SK-N-SH (cell line): Measurements from ENCODE around the gene TECTB. TPM values are rescaled to one million over a fixed set of nuclear protein-coding genes. Genes with fewer than 3 reads are reported as not detected.

ENCODE experiments used
- CTCF ChIA-PET: fragments of 300-600, 350-600 bp; formaldehyde crosslinking; extraction: SDS; loops from one replicate; lab custom pipeline; 2021; lab: Yijun Ruan, JAX
- POLR2A ChIA-PET: fragments of 350-600 bp; sonication (Branson Sonifier 250); formaldehyde crosslinking; extraction: SDS; loops from one replicate; lab custom pipeline; 2020; ENCODE audit warnings: antibody characterized with exemption, inconsistent platforms; lab: Yijun Ruan, JAX
- DNase-seq: peaks from one replicate; pipeline ENCODE4 v3.0.0; 2012
- H2AFZ ChIP-seq: fragments of 200-600 bp; sonication (generic); 2 replicates; pipeline ENCODE4 v1.8.1; 2016; ENCODE audit warnings: antibody characterized with exemption, mild to moderate bottlenecking, low read depth
- H3F3A ChIP-seq: fragments of 200-600 bp; sonication (generic); replicated peaks from 2 replicates; pipeline ENCODE3; 2016; ENCODE audit warnings: antibody characterized with exemption, mild to moderate bottlenecking; ENCODE audit not compliant: insufficient read depth
- H3K27ac ChIP-seq, 2 experiments: fragments of 200-500 bp in 1 of 2; fragments of 200-600 bp in 1 of 2; sonication (Bioruptor generic) in 1 of 2; sonication (generic), shearing (Covaris generic) in 1 of 2; 2 replicates each; pipeline versions ENCODE4 v1.5.1 to v1.6.1; 2014 to 2016; ENCODE audit warnings: low read depth in 2 of 2, inconsistent platforms in 1 of 2, low read length in 1 of 2, mild to moderate bottlenecking in 1 of 2, mixed read lengths in 1 of 2
- H3K27me3 ChIP-seq: fragments of 200-600 bp; sonication (generic), shearing (Covaris generic); 2 replicates; pipeline ENCODE4 v1.6.1; 2016; ENCODE audit warnings: mixed run types; ENCODE audit not compliant: insufficient read depth
- H3K36me3 ChIP-seq, 2 experiments: fragments of 200-500 bp in 1 of 2; fragments of 200-600 bp in 1 of 2; sonication (Bioruptor generic) in 1 of 2; sonication (generic) in 1 of 2; replicated peaks in 1 of 2; 2 replicates each; pipeline versions ENCODE3 to v1.5.1; 2014 to 2016; ENCODE audit warnings: low read length in 1 of 2, mild to moderate bottlenecking in 1 of 2; ENCODE audit not compliant: insufficient read depth in 2 of 2, control insufficient read depth in 1 of 2
- H3K4me1 ChIP-seq, 2 experiments: fragments of 200-500 bp in 1 of 2; fragments of 200-600 bp in 1 of 2; sonication (Bioruptor generic) in 1 of 2; sonication (generic), shearing (Covaris generic) in 1 of 2; 2 replicates each; pipeline versions ENCODE4 v1.5.1 to v1.6.1; 2014 to 2016; ENCODE audit warnings: low read depth in 1 of 2, low read length in 1 of 2, mixed run types in 1 of 2; ENCODE audit not compliant: insufficient read depth in 2 of 2, control insufficient read depth in 1 of 2
- H3K4me2 ChIP-seq: fragments of 200-600 bp; sonication (generic), shearing (Covaris generic); 2 replicates; pipeline ENCODE4 v1.6.1; 2017; ENCODE audit warnings: mixed run types
- H3K4me3 ChIP-seq, 2 experiments: fragments of 200-500 bp in 1 of 2; fragments of 200-600 bp in 1 of 2; sonication (Bioruptor generic) in 1 of 2; sonication (generic), shearing (Covaris generic) in 1 of 2; 2 replicates each; pipeline versions ENCODE4 v1.5.1 to v1.8.1; 2014 to 2016; ENCODE audit warnings: low read depth in 2 of 2, inconsistent platforms in 1 of 2, low read length in 1 of 2, mild to moderate bottlenecking in 1 of 2, mixed read lengths in 1 of 2, moderate library complexity in 1 of 2
- H3K79me2 ChIP-seq: fragments of 200-600 bp; sonication (generic); 2 replicates; pipeline ENCODE4 v1.8.1; 2017; ENCODE audit warnings: mild to moderate bottlenecking; ENCODE audit not compliant: insufficient read depth
- H3K9ac ChIP-seq: fragments of 200-600 bp; sonication (generic); 2 replicates; pipeline ENCODE4 v1.6.1; 2017; ENCODE audit warnings: mixed run types
- H3K9me2 ChIP-seq: fragments of 200-600 bp; sonication (generic); 2 replicates; pipeline ENCODE4 v1.6.1; 2017; ENCODE audit warnings: mixed run types
- H3K9me3 ChIP-seq: fragments of 200-600 bp; sonication (generic); 2 replicates; pipeline ENCODE4 v1.6.1; 2017; ENCODE audit warnings: mixed run types, mild to moderate bottlenecking, moderate library complexity
- H4K20me1 ChIP-seq: fragments of 200-600 bp; sonication (generic); 2 replicates; pipeline ENCODE4 v1.6.1; 2017; ENCODE audit warnings: mild to moderate bottlenecking, mixed run types; ENCODE audit not compliant: insufficient read depth
- CHD2 ChIP-seq: fragments of 150-350 bp; IDR thresholded peaks from 2 replicates; pipeline ENCODE4 v1.6.1; 2018; ENCODE audit warnings: low read length; ENCODE audit not compliant: partially characterized antibody
- ELF1 ChIP-seq: IDR thresholded peaks from 2 replicates; pipeline ENCODE4 v1.4.0; 2012
- EZH2phosphoT487 ChIP-seq: fragments of 200-600 bp; sonication (generic); IDR thresholded peaks from 2 replicates; pipeline ENCODE4 v1.6.1; 2017; ENCODE audit warnings: low read depth, mixed run types, mild to moderate bottlenecking, antibody characterized with exemption, moderate library complexity, borderline replicate concordance
- FOSL2 ChIP-seq: IDR thresholded peaks from 2 replicates; pipeline ENCODE4 v1.4.0; 2012; ENCODE audit warnings: low read depth, mild to moderate bottlenecking, moderate library complexity, borderline replicate concordance
- FOXM1 ChIP-seq: IDR thresholded peaks from 2 replicates; pipeline ENCODE4 v1.4.0; 2012; ENCODE audit warnings: low read depth, mild to moderate bottlenecking
- GABPA ChIP-seq: IDR thresholded peaks from 2 replicates; pipeline ENCODE4 v1.4.0; 2012; ENCODE audit warnings: low read depth, mild to moderate bottlenecking
- GATA2 ChIP-seq: sonication (generic); formaldehyde crosslinking; IDR thresholded peaks from 2 replicates; pipeline ENCODE4 v1.5.0; 2020; ENCODE audit warnings: mild to moderate bottlenecking, missing genetic modification reagents
- IRF3 ChIP-seq: fragments of 150-350 bp; IDR thresholded peaks from 2 replicates; pipeline ENCODE4 v1.6.1; 2016; ENCODE audit warnings: mild to moderate bottlenecking, low read depth, low read length
- RAD21 ChIP-seq: IDR thresholded peaks from 2 replicates; pipeline ENCODE4 v1.6.1; 2012; ENCODE audit warnings: mild to moderate bottlenecking, low read length
- RCOR1 ChIP-seq: fragments of 150-350 bp; IDR thresholded peaks from 2 replicates; pipeline ENCODE4 v1.6.1; 2017; ENCODE audit warnings: antibody characterized with exemption, low read length
- RXRA ChIP-seq: IDR thresholded peaks from 2 replicates; pipeline ENCODE4 v1.4.0; 2012; ENCODE audit warnings: low read depth, mild to moderate bottlenecking, borderline replicate concordance
- SIN3A ChIP-seq: IDR thresholded peaks from 2 replicates; pipeline ENCODE4 v1.6.1; 2012; ENCODE audit warnings: low read depth, mild to moderate bottlenecking, low read length, moderate library complexity, borderline replicate concordance
- TAF1 ChIP-seq: IDR thresholded peaks from 2 replicates; pipeline ENCODE4 v1.6.1; 2012; ENCODE audit warnings: low read depth, mild to moderate bottlenecking, low read length, moderate library complexity, borderline replicate concordance
- TCF12 ChIP-seq: IDR thresholded peaks from 2 replicates; pipeline ENCODE4 v1.4.0; 2012
- TEAD4 ChIP-seq: IDR thresholded peaks from 2 replicates; pipeline ENCODE4 v1.4.0; 2012; ENCODE audit warnings: mild to moderate bottlenecking, borderline replicate concordance; ENCODE audit not compliant: insufficient read depth
- WGBS: methylation state at CpG from one replicate; pipeline ENCODE4 v1.1.6; 2017; ENCODE audit warnings: low lambda C conversion rate; 5-methylcytosine and 5-hydroxymethylcytosine counted together
- polyA plus RNA-seq, 3 experiments: library from polyadenylated mRNA; depleted of rRNA; stranded (reverse); fragments of >200 nt; gene quantifications; 2 replicates each; pipeline ENCODE4 v1.2.3, GENCODE V29; 2012
- TF ChIP-seq, protein P1 (sequence below): IDR thresholded peaks from 2 replicates; pipeline ENCODE4; 2012

TECTB gene
- polyA plus RNA-seq, 1 of the 3 experiments (the other 2 are of a cell fraction), result not detected

- H3F3A ChIP-seq, result no peaks in the 10 kb centered on the region
- no peak overlapping the region for H3K4me2 ChIP-seq
- no peaks in the 10 kb centered on the region for H3K27me3 ChIP-seq
- no peaks in the 10 kb centered on the region for H3K9me3 ChIP-seq
- no peak overlapping the region for H3K27ac ChIP-seq
- POLR2A ChIA-PET, result interaction anchor here (0.8 kb wide), 1 partner anchor 120 kb away, joined by 3 read pairs; the partner anchor contains the start of gene GPAM
- TF ChIP-seq EZH2phosphoT487 (no peak), GATA2 (CRISPR knock-in tag) (no peak), RAD21 (no peak), IRF3 (no peak), RXRA (no peak), ELF1 (no peak), CHD2 (no peak), GABPA (no peak), FOXM1 (no peak), FOSL2 (no peak), TEAD4 (no peak), RCOR1 (no peak)
- TF ChIP-seq, protein P1, sequence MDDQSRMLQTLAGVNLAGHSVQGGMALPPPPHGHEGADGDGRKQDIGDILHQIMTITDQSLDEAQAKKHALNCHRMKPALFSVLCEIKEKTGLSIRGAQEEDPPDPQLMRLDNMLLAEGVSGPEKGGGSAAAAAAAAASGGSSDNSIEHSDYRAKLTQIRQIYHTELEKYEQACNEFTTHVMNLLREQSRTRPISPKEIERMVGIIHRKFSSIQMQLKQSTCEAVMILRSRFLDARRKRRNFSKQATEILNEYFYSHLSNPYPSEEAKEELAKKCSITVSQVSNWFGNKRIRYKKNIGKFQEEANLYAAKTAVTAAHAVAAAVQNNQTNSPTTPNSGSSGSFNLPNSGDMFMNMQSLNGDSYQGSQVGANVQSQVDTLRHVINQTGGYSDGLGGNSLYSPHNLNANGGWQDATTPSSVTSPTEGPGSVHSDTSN, result no peak
- WGBS, result 31% methylated on average over 2 of the region's 2 CpGs
- H2AFZ ChIP-seq, result no peak overlapping the region
- H3K9ac ChIP-seq, result no peak overlapping the region
- H3K79me2 ChIP-seq, result no peaks in the 10 kb centered on the region
- H3K36me3 ChIP-seq, result no peaks in the 10 kb centered on the region
- H4K20me1 ChIP-seq, result no peaks in the 10 kb centered on the region
- H3K9me2 ChIP-seq, result no peaks in the 10 kb centered on the region
- H3K4me3 ChIP-seq, result no peak overlapping the region
- H3K4me1 ChIP-seq, result peaks cover 0 to 3% of the 10 kb centered on the region in 2 experiments; a peak in 1 of 4 replicates
- CTCF ChIA-PET, result interaction anchor here (1.8 to 1.9 kb wide), 2 partner anchors 9 to 11 kb away, joined by 5 to 6 read pairs; no protein-coding TSS in a partner anchor
- DNase-seq, result no peak
Observed at GRCh38 chr10:112303528-112303927, 20.3 kb downstream of the TECTB start.

GRCh38 chr10:112304267-112304859, 21.2 kb downstream of the TECTB start:
- H3K4me1 ChIP-seq, result peaks cover 0 to 3% of the 10 kb centered on the region in 2 experiments; a peak in 1 of 4 replicates
- no peak overlapping the region for H3K4me2 ChIP-seq
- POLR2A ChIA-PET, result no interaction called here
- H3K79me2 ChIP-seq, result no peaks in the 10 kb centered on the region
- no peak for DNase-seq
- H3K9ac ChIP-seq, result no peak overlapping the region
- CTCF ChIA-PET, result interaction anchor here (1.8 to 1.9 kb wide), 2 partner anchors 10 kb away, joined by 5 to 6 read pairs; no protein-coding TSS in a partner anchor
- no peaks in the 10 kb centered on the region for H4K20me1 ChIP-seq
- no peak overlapping the region for H3K27ac ChIP-seq
- H3K4me3 ChIP-seq, result no peak overlapping the region
- no peaks in the 10 kb centered on the region for H3K36me3 ChIP-seq
- H3F3A ChIP-seq, result no peaks in the 10 kb centered on the region
- no peak for TF ChIP-seq IRF3
- TF ChIP-seq GATA2 (CRISPR knock-in tag), result no peak
- no peak for TF ChIP-seq TCF12
- no peak for TF ChIP-seq SIN3A
- no peak for TF ChIP-seq ELF1
- no peak for TF ChIP-seq TAF1
- H3K9me2 ChIP-seq, result no peaks in the 10 kb centered on the region
- WGBS, result 30% methylated on average over 3 of the region's 3 CpGs
- no peaks in the 10 kb centered on the region for H3K9me3 ChIP-seq
- no peak overlapping the region for H2AFZ ChIP-seq
- 0 out of 2 replicates have a peak, but pooled peaks cover 5% of the 10 kb centered on the region for H3K27me3 ChIP-seq
